ENCODE results near the gene SOX9. TPM values are rescaled to one million over a fixed set of nuclear protein-coding genes. Genes with fewer than 3 reads are reported as not detected.

SOX9 gene
- total and polyA plus RNA-seq, 9 of the 15 experiments (the other 6 are each of a cell fraction or from before 2014, with no cell fraction given) = 0.04 TPM; not detected in 8

DNA sequence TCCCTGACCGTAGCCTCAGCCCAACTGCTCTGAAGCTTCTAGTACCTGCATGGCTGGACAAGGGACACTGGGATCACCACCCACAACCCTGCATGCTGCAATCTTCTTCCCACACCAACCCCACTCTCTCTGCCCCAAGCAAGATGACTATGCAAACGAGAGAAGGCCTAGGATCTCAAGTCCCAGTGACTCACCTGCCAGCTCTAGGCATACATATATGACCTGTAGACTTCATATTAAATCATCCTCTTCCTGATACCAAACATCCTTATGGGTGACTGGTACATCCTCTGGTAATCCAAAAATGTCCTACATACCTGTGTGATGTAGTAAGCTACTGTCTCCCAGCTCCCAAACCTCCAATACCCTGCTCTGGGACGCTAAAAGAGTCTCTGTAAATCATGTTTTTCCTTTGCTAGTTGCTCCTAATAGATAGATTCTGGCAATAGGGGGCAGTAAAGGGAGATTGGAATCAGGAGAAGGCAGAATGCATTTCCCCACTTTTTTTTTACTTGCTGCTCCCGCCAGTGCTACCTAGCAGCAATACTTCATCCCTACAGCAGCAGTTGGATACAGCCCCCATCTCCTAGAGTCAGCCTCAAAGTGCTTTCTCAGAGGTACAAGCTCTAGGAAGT is 43.4 kb upstream of the SOX9 start:
- WGBS (ENCODE audit: insufficient coverage, low coverage, missing lambda C conversion rate) = 5% methylated on average over 4 of the region's 4 CpGs
- BruUV-seq (replicated peaks) = no TSS peak
- Histone ChIP-seq H3K4me1 (replicated peaks in 1 of 2; ENCODE audit: control insufficient read depth in 2 of 2, insufficient read depth in 2 of 2, low read length in 2 of 2) (no peaks in the 10 kb centered on the region), H2AFZ (ENCODE audit: low read depth, low read length) (no peak overlapping the region), H3K79me2 (ENCODE audit: control insufficient read depth, insufficient read depth, low read length) (no peaks in the 10 kb centered on the region), H3K27me3 (ENCODE audit: control insufficient read depth in 2 of 2, insufficient read depth in 2 of 2, low read length in 2 of 2) (no peaks in the 10 kb centered on the region), H3K4me2 (ENCODE audit: insufficient read depth, low read length) (no peak overlapping the region), H3K4me3 (no peak overlapping the region), H3K9me1 (ENCODE audit: control insufficient read depth, insufficient read depth, low read length) (no peaks in the 10 kb centered on the region), H4K20me1 (replicated peaks; ENCODE audit: control insufficient read depth, insufficient read depth, low read length) (no peaks in the 10 kb centered on the region), H3K27ac (ENCODE audit: extremely low read depth, low read depth, low read length) (no peak overlapping the region), H3K9ac (ENCODE audit: insufficient read depth in 1 of 2, low read depth in 2 of 2, low read length in 2 of 2) (no peak overlapping the region), H3K9me3 (replicated peaks; ENCODE audit: control insufficient read depth, insufficient read depth, low read depth, low read length) (no peaks in the 10 kb centered on the region), H3K36me3 (ENCODE audit: control insufficient read depth, insufficient read depth, low read length) (no peaks in the 10 kb centered on the region)
- intact Hi-C loops (cut with micrococcal nuclease) = no loop called here
- no peak for DNase-seq (ENCODE audit: extremely low read depth in 1 of 4, low spot score in 3 of 4)
- ATAC-seq = no peak
- FAIRE-seq = no peak
- in situ Hi-C loops (cut with MboI) = no loop called here
- TF ChIP-seq GTF2F1 (IDR thresholded peaks at IDR 0.05; ENCODE audit: low read depth, low read length) = no peak
- TF ChIP-seq RAD51 (IDR thresholded peaks at IDR 0.05; ENCODE audit: borderline replicate concordance, low read depth) = no peak
- TF ChIP-seq MCM5 (IDR thresholded peaks at IDR 0.05; ENCODE audit: low read depth) = no peak
- no peak for TF ChIP-seq KLF13 (tag; IDR thresholded peaks at IDR 0.05; ENCODE audit: borderline replicate concordance, low read depth)
- no peak for TF ChIP-seq MTA1 (IDR thresholded peaks at IDR 0.05; ENCODE audit: borderline replicate concordance)
- POLR2A ChIA-PET = interaction anchor here (0.6 kb wide), 1 partner anchor 329 kb away, joined by 3 read pairs; no protein-coding TSS in a partner anchor
- CTCF ChIA-PET (ENCODE audit: low intra/inter-chr PET ratio) = no interaction called here

DNA sequence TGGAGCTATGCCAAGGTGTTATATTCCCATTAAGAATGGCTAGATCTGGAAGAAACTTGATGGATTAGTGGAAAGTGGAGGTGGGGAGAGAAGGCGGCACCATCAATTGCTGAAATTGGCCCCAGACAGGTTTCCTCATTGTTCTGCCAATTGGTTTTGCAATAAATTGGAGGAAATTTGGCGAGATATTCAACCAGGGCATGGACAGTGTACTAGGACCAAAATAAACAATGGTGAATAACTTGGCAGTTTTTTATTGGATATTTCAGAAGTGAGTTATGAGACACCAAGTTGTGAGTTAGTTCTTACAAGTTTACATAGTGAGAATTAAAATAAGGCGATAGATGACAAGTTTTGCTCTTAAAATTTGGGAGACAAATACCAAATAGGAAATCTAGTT is 41.1 kb upstream of the SOX9 start:
- no peak for ATAC-seq
- WGBS (ENCODE audit: insufficient coverage, low coverage, missing lambda C conversion rate) = 0% methylated on average over 3 of the region's 3 CpGs
- ChIA-PET POLR2A (no interaction called here), CTCF (ENCODE audit: low intra/inter-chr PET ratio) (no interaction called here)
- Histone ChIP-seq H3K9me1 (ENCODE audit: control insufficient read depth, insufficient read depth, low read length) (no peaks in the 10 kb centered on the region), H2AFZ (ENCODE audit: low read depth, low read length) (no peak overlapping the region), H3K4me2 (ENCODE audit: insufficient read depth, low read length) (no peak overlapping the region), H3K4me1 (replicated peaks in 1 of 2; ENCODE audit: control insufficient read depth in 2 of 2, insufficient read depth in 2 of 2, low read length in 2 of 2) (no peaks in the 10 kb centered on the region), H3K79me2 (ENCODE audit: control insufficient read depth, insufficient read depth, low read length) (no peaks in the 10 kb centered on the region), H3K27ac (ENCODE audit: extremely low read depth, low read depth, low read length) (no peak overlapping the region), H3K4me3 (no peak overlapping the region), H3K9me3 (replicated peaks; ENCODE audit: control insufficient read depth, insufficient read depth, low read depth, low read length) (no peaks in the 10 kb centered on the region), H4K20me1 (replicated peaks; ENCODE audit: control insufficient read depth, insufficient read depth, low read length) (no peaks in the 10 kb centered on the region), H3K36me3 (ENCODE audit: control insufficient read depth, insufficient read depth, low read length) (no peaks in the 10 kb centered on the region), H3K9ac (ENCODE audit: insufficient read depth in 1 of 2, low read depth in 2 of 2, low read length in 2 of 2) (no peak overlapping the region), H3K27me3 (ENCODE audit: control insufficient read depth in 2 of 2, insufficient read depth in 2 of 2, low read length in 2 of 2) (no peaks in the 10 kb centered on the region)
- no peak for DNase-seq (ENCODE audit: extremely low read depth in 1 of 4, low spot score in 3 of 4)
- FAIRE-seq = no peak
- intact Hi-C loops (cut with micrococcal nuclease) (no loop called here), in situ Hi-C loops (cut with MboI) (no loop called here)
- no TSS peak for BruUV-seq (replicated peaks)
- TF ChIP-seq KAT2B (IDR thresholded peaks at IDR 0.05; ENCODE audit: low read depth, low read length) = no peak
- TF ChIP-seq ETV6 (IDR thresholded peaks at IDR 0.05; ENCODE audit: borderline replicate concordance in 1 of 2, low read depth in 2 of 2, low read length in 1 of 2) = no peak
- no peak for TF ChIP-seq ETV6 (CRISPR knock-in tag; IDR thresholded peaks at IDR 0.05; ENCODE audit: borderline replicate concordance)
- no peak for TF ChIP-seq TAF9B (IDR thresholded peaks at IDR 0.05; ENCODE audit: partially characterized antibody)
- TF ChIP-seq, protein P1, sequence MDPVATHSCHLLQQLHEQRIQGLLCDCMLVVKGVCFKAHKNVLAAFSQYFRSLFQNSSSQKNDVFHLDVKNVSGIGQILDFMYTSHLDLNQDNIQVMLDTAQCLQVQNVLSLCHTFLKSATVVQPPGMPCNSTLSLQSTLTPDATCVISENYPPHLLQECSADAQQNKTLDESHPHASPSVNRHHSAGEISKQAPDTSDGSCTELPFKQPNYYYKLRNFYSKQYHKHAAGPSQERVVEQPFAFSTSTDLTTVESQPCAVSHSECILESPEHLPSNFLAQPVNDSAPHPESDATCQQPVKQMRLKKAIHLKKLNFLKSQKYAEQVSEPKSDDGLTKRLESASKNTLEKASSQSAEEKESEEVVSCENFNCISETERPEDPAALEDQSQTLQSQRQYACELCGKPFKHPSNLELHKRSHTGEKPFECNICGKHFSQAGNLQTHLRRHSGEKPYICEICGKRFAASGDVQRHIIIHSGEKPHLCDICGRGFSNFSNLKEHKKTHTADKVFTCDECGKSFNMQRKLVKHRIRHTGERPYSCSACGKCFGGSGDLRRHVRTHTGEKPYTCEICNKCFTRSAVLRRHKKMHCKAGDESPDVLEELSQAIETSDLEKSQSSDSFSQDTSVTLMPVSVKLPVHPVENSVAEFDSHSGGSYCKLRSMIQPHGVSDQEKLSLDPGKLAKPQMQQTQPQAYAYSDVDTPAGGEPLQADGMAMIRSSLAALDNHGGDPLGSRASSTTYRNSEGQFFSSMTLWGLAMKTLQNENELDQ (CRISPR knock-in tag; IDR thresholded peaks at IDR 0.05; ENCODE audit: borderline replicate concordance) = no peak
- TF ChIP-seq ATF1 (CRISPR knock-in tag; IDR thresholded peaks at IDR 0.05) = no peak
- TF ChIP-seq ATF1 (tag; IDR thresholded peaks at IDR 0.05) = no peak

Measured in K562 (cell line).